Stimulated activated CD8-positive, alpha-beta memory T cell treated with anti-CD3 and anti-CD28 coated beads, Interleukin-2, amount 100 ng/mL, for 48 hours (primary cell): Measurements from ENCODE around the gene RAP1GAP.
A peak's percentile ranks its signal among the peaks of the same experiment; 100 is the strongest.

Experiments used
- DNase-seq, 2 donors: peaks; one replicate each; pipeline ENCODE4 v3.0.0-alpha.2; 2020; ENCODE audit warnings: low read depth in 2 of 2

RAP1GAP gene

DNA sequence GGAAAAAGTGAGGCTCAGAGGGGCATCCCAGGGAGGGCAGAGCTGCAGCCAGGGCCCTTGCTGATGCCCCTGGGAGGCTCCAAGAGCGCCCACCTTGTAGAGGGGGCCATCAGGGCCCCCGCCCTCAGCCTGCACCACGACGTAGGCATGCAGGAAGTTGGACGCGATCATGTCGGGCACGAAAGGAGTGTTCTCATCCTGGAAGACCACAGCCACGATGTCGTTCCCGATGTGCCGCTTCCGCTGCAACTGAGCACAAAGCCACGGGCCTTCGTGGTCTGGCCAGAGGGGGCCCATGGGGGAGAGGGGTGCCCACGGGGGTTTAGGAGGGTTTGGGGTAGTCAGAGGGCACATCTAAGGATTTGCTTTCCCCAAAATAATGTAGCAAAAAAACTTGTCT lies 59.1 kb downstream of the RAP1GAP start:
- no peak for DNase-seq

DNA sequence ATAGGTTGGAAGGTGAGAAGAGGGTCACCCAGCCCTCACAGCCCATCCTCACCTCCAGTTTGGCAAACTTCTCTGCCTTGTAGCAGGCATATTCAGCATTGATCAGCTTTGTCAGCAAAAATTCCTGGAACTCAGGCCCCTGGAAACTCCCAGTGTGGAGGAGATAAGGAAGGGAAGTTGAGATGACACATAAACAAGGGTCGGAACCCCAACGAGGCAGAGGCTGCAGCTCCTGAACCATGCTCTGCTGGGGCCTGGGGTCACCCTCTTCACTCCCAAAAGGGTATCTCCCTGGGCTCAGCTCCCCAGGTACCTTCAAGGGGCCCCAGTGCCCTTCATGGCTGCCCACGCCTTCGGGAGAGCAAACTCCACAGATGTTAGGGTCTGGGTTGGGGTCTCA lies 60.4 kb downstream of the RAP1GAP start:
- no peak for DNase-seq

DNA sequence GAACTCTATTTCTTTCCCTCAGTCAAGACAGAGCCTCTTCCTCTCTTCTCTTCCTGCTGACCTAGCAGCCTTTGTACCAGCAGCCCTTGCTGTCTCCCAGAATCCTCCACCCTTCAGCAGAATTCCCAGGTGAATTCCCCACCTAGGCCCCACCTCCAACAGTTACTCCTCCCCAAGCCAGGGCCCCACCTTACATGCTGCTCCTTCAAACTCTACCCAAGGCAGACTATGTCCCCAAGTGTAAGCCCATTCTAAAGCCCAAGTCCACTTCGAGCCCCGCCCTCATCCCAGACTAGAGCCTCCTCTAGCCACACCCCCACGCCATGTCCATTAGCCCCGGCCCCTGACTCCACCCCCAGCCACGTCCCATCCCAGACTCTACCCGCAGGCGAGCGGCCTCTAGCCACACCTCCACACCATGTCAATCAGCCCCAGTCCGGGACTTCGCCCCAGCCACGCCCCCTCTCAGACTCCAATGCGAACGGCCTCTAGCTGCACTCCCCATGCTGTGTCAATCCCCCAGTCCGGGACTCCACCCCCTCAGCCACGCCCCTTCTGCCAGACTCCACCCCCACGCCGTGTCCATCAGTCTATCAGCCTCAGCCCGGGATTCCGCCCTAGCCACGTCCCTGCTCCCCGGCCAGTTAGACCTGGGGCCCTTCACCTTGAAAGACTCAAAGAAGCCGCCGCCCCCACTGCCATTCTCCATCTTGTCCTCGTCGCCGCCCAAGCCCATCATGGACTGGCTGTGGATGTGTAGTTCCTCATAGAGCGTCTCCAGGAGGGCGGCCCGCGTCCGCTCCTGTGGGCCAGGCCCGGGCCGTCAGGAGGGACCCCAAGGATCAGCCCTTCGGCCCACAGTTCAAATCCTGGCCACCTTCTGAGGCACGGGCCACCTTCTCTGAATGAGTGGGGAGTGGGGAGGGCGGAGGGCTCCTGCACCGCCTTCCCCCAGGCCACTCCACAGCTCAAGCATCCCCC lies 61.3 kb downstream of the RAP1GAP start:
- DNase-seq, result peak; percentile 45 to 65

DNA sequence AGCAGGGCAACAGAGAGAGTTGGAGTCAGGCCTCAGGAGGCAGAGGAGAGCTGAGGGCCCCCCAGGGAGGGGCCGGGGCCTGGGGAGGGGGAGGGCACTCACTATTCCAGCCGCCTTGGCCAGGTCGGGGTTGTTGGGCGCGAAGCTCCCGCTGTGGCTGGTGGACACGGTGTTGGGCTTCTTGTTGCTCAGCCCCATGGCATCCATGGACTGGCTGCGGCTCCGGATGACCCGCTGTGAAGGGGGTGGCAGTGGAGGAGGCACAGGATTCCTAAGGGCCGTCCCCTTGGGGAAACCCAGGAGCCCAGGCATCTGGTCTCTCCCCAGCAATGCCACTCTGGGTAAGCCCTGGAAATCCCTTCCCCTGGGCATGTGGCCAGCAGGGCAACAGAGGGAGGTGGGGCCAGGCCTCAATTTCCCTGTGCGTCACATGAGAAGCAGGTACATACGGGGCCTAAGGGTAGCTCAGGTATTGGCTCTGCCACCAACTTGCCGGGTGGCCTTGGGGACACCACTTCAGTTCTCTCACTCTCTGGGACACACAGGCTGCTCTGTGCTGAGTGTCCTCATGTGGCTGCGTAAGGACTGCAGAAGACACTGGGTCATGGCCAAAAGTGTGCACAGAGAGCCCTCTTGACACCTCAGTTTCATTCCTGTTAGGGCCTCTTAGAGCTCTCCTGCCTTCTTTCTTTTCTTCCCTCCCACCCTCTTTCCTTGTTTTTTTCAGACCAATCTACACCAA lies 63.0 kb downstream of the RAP1GAP start:
- DNase-seq, result no peak

DNA sequence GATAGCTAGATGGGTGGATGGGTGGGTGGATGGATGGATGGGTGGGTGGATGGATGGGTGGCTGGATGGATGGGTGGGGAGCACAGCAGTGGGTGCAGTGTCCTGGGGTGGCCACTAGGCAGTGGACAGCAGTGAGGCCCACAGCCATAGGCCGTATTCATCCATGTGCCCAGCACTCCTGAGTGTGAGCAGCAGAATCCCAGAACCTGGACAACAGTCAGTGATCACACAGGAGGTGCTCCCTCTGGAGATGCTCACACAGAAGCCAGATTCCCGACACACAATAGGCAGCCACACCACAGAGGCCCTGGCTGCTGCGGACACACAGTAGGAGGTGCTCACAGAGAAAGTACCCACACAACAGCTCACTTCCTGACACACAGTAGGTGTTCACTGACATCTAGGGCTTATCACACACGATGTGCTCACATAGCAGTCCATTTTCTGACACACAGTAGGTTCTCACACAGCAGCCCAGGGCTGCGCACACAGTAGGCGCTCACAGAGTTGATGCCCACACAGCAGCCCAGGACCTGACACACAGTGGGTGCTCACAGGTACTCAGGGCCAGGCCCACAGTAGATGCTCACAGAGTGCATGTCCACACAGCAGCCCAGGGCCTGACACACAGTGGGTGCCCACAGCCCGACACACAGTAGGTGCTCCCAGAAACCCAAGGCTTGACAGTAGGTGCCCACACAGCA lies 64.0 kb downstream of the RAP1GAP start:
- DNase-seq, result no peak

DNA sequence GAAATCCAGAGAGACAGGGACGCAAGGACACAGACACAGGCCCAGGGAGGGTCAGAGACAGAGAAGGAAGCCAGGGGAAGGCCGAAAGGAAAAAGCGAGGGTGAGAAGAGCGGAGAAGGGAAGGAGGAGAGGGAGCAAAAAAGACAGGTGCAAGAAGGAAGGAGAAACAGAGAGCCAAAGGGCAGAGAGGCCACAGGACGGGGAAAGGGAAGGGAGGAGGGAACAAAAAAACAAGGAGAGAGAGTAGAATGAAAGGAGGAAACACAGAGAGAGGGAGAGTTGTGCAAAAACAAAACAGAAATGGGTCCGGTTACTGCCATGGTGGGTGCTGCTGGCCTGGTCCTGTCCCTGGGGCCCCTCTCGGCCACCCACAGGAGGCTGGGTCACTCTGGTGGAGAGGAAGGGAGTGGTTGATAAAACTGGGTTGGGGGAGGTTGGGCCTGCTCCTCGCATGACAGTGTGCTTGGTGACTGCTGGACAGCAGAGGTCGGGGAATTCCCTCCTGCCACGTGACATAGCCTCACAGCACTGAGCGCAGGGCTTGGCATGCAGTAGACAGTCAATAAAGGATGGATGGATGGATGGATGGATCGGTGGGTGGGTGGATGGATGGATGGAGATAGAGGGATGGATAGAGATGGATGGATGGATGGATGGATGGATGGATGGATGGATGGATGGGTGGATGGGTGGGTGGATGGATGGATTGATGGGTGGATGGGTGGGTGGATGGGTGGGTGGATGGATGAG lies 64.8 kb downstream of the RAP1GAP start:
- no peak for DNase-seq

DNA sequence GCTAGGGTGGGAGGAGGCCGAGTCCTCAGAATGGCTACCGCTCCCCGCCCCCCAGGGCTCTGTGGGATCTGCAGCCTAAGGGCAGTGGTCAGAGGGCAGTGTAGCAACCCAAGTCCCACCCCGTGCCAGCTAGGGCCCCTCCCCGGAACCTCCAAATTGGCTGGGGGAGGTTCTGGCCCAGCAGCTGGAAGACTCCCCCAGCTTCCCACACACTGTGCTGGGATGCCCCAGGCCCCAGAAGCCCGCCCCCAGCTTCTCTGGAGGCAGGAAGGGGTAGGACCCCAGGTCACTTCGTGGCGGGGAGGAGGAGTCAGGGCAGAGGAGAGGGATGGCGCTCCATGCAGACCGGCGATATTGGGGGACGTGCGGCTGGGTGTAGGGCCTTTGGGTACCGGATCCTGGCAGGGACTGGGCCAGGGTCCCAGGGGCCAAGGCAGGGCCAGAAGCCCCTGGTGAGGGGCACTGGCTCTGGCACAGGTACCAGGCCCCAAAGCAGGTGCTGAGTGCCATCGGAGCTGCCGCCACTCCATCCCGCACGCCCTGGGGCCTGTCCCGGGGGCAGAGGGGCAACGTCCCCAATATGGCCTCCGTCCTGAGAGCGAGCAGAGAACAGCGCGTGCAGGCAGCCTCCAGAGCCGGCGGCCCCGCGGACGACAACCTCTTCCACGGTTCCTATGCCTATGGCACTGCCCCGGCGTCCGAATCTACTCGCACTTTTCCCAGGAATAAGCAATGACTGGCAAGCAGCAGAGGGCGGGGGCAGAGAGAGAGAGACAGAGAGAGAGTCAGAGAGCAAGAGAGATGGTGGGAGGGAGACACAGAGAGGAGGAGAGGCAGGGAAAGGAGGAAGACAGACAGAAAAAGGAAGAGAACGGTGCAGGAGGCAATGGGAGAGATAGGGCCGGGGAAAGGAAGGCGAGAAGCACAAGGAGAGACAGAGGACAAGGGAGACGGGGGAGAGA lies 65.7 kb downstream of the RAP1GAP start:
- no peak for DNase-seq

DNA sequence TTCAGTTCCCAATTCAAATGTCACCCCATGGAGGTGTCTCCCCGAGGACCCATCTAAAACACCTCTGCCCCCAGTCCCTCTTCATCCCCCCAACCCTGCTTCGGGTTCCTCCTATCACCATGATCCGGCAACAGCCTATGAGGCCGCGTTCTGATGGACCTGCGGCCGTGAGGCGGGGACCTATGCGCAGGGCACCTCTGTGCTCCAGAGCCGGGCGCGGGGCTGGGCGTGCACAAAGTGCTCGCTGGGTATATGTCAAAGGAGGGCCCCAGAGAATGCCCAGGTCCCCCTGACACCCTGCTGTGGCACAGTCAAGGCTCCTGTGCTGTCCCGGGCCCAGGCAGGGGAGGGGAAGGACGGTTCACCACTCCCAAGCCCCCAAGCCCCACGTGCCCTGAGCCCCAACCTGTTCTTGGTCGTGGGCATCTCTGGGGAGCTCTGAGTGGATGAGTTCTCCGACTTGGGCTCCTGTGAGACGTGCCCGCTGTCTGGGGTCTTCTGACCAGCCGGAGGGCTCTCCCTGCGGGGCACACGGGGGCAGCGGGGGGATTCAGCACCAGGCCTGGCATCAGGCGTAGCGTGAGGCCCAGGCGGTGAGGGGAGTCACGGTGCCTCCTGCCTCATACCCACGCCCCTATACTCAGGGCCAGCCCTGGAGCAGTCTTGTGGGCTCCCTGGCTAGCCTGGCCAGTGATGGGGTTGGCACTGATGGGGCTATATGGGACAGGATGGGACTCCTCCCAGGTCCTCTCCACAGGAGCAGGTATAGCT lies 67.7 kb downstream of the RAP1GAP start:
- DNase-seq, result no peak

DNA sequence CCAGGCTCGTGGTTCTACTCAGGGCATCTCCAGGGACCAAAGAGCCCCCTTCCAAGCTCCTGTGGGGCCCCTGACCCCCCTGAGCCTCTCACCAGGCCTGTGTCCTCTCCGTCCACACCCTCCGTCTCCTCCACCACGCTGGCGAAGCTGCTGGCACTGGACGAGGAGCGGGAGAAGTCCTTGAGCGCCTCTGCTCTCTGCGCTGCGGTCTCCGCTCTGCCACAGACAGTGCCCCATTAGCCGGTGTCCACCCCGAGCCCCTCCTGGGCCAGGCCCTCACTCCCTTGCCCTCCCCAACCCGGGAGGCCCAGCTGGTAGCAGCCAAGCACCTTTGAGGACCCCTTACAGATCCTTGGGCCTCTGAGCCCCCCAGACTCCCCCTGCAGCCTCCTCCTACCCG lies 69.8 kb downstream of the RAP1GAP start:
- no peak for DNase-seq

DNA sequence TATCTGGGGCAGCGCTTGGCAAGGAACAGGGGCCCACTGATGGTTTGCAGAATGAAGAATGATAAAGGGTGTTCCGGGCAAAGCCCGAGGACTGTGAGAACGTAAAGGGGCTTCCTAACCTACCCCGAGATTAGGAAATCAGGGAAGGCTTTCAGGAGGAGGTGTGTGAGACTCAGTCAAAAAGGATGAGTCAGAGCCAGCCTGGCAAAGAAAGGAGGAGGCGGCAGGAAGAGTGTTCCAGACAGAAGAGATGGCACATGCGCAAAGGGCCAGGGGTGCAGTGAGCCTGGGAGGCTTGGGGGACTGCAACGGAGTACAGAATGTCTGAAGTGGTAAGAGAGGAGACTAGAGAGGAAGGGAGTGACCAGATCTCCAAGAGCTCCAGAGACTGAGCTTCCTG lies 70.3 kb downstream of the RAP1GAP start:
- DNase-seq, result no peak

DNA sequence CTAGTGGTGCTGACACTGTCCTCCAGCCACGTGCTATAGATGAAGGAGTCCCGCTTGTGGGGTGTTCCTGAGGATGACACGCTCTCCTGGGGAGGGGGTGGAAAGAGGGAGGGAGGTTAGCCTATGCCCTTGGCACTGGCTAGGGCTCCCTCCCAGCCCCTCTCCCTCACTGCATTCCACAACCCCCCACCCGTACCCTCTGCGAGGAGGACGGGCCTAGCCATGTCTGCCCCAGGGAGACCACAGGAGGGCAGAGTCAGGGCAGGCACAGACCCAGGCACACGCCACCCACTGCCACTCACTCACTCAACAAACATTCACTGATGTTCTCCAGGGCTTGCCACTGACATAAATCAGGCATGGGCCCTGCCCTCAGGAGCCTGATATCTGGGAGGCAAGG lies 70.7 kb downstream of the RAP1GAP start:
- DNase-seq, result no peak

DNA sequence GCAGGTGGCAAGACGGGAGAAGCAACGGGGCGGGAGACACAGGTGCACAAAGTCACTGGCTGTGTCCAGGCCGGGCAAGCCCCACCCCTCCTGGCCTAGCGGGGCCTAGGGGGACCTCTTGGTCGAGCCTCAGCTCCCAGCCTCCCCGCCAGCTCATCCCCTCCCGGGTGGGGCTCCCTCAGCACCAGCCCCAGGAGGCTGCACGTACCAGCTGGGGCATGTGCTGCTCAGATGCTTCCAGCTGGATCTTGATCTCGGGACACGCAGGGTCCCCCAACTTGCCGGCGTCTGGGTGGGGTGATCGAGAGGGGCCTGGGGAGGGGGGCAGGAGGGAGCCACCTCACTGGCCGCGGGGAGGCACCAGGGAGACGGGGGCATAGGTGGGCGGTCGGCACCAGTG lies 71.4 kb downstream of the RAP1GAP start:
- DNase-seq, result no peak

DNA sequence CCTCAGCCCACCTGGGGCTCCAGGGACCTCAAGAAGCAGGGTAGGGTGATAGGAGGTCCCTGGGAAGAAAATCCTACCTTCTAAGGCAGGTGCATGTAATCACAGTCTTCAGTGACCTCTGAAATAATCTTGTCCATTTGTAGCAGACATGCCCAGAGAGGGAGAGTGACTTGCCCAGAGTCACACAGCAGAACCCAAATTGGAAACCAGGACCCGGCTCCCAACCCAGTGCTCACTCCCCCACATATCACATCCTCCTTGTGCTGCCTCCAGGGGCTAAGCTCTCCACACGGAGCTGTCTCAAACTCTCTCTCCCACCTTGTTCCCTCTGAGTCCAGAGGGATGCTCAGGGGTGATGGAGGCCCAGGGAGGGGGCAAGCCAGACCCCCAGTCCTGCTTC lies 72.5 kb downstream of the RAP1GAP start:
- DNase-seq, result no peak

DNA sequence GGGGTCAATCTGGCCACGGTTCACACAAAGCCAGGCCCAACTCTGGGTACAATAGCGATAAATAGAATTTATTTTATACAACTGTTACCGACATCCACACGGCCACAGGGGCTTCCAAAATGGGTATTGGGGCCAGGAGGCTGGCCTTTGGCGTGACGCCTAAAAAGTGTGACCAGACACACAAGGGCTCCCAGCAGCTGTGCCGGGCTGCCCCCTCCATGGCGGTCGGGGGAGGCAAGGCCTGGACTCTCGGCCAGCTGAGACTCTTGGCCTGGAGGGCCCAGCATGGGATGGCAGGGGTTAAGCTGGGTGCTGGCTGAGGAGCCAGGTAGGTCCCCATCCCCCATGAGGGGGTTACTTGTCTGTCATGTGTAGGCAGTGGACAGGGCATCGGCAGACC lies 73.0 kb downstream of the RAP1GAP start:
- DNase-seq, result no peak

DNA sequence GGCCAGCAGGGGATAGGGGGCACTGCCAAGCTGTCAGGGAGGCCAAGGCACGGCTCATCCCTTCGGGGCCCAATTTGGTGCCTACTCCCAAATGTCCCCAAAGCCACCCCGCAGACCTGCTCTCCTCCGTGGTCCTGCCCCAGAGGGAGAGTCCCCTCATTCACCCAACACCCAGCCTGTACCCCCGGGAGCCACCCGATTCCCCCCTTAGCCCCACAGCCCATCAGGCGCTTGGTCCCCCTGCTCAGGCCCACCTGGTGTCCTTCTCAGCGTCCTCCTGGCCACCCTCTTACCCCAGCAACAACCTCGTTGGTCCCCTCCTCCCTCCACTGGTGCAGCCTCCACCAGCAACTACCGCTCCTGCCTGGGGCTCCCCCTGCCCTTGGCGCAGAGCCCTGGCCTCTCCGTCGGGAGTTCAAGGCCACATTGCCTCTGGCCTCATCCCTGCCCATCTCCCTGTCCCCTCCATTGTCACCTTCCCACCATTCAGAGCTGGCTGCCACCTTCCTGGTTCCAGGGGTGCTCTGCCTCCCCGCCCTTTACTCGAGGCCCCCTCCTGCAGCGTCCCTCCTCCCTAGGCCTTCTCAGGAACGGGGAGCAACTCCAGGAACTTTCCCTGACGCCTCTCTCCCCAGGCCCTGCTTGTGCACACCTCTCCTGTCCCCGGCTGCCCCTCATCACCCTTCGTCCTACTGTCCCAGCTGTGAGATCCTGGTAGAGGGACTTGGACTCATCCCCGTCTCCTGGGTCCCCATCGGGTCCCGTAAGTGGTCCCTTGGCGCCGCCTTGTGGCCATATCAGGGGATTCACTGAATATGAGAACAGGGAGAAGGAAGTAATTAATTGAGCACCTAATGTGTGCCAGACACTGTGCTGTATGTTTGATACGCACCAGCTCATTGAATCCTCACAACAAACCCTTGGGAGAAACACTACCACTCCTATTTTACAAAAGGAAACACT lies 73.9 kb downstream of the RAP1GAP start:
- peak; percentile 54 to 61 for DNase-seq

DNA sequence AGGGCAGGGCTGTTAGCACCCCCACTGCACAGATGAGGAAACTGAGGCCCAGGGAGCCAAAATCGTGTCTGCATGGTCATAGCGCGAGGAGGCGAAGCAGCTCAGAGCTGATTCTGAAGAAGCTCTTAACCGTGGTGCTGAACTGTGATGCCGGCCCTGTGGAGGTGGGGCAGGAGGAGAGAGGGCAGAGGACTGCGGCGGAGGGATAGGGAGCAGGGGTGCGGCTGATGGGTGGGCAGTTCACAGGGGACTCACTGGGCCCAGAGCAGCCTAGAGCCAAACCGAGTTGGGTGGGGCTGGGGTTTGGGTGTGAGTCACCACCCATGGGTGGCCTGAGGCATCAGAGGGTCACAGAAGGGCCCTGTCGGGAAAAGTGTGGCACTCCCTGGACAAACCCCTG lies 74.7 kb downstream of the RAP1GAP start:
- no peak for DNase-seq

DNA sequence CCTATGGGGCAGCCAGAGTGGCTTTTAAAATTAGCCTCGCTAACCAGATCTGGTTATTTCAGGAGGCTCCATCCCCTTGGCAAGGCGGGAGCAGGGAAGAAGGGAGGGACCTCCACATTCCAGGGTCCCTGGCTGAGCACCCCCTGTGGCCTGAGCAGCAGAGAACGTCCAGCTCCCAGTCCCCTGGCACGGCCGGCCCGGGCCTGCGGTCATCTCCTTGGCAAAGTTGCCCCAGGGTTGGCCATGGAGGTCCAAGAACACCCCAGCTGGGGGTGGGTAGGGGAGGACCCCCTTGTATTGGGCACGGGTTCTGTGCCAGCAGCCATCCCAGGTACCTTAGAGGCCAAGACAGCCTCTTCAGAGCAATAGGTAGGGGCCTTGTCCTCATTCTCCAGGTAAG lies 75.9 kb downstream of the RAP1GAP start:
- DNase-seq, result no peak

DNA sequence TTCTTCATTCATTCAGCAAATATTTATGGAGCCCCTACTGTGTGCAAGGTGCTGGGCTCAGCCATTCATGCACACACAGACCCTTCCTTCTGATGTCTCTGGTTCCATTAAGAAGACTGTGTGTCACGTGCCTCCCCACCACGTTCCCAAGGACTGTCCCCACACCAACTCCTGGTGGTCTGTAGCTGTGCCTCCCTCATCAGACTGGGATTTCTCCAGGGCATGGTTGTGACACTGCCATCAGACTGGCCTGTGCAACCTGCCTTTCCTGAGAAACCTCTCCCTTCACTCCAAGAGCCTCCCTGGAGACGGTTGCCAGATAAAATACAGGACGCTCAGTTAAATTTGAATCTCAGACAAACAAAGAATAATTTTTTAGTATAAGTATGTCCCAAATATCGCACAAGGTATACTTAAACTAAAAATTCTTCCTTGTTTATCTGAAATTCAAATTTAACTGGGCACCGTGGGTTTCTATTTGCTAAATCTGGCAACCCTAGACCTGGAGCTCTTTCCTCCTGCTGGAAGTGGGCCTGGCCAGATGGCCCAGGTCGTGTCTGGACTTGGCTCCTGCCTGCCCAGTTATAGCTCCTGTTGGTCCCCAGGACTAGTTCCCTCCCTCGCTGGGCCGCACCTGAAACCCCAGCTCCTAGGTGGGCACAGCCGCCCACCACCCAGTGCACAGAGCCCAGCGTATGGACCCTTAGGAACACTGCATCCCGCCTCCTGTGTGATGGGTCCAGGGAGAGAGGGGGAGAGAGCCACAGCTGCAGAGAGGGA lies 76.9 kb downstream of the RAP1GAP start:
- no peak for DNase-seq
